Measurements from ENCODE around the gene ANO3. TPM values are rescaled to one million over a fixed set of nuclear protein-coding genes. Genes with fewer than 3 reads are reported as not detected.

The ANO3 gene
- total RNA-seq, 1 experiment from 2014 or later, result not detected

GRCh38 chr11:26285608-26286007 is 46.3 kb upstream of the ANO3 start:
- TF ChIP-seq EZH2 (IDR thresholded peaks at IDR 0.05; ENCODE audit: low read length, unreplicated experiment) (no peak), CTCF (conservative IDR thresholded peaks at IDR 0.05; ENCODE audit: low read depth, low read length) (no peak), EZH2phosphoT487 (IDR thresholded peaks at IDR 0.05; ENCODE audit: borderline replicate concordance, low read length) (no peak)
- Histone ChIP-seq H3K9ac (ENCODE audit: low read length) (no peak overlapping the region), H3K4me2 (ENCODE audit: low read length) (no peak overlapping the region), H3K9me2 (replicated peaks; ENCODE audit: low read length) (no peaks in the 10 kb centered on the region), H4K20me1 (ENCODE audit: low read length) (no peaks in the 10 kb centered on the region), H3K79me2 (ENCODE audit: low read length) (no peaks in the 10 kb centered on the region), H3K27me3 (ENCODE audit: low read length) (no peaks in the 10 kb centered on the region), H3K36me3 (ENCODE audit: low read depth, low read length) (no peaks in the 10 kb centered on the region; the same call in 1 of the 2 replicates), H3K9me3 (ENCODE audit: low read length) (no peaks in the 10 kb centered on the region), H3F3A (ENCODE audit: low read length, unreplicated experiment) (no peaks in the 10 kb centered on the region), H3K4me3 (ENCODE audit: low read length) (no peak overlapping the region), H3K4me1 (ENCODE audit: insufficient read depth, low read length) (no peaks in the 10 kb centered on the region), H3K27ac (ENCODE audit: low read length) (no peak overlapping the region), H2AFZ (ENCODE audit: low read length) (no peak overlapping the region)
- no peak for DNase-seq
- no TSS peak for BruUV-seq (replicated peaks)
- intact Hi-C loops (cut with micrococcal nuclease), result no loop called here
- ChIA-PET CTCF (interaction anchor here (0.6 kb wide), 1 partner anchor 873 kb away, joined by 3 read pairs; no protein-coding TSS in a partner anchor), POLR2A (ENCODE audit: unreplicated experiment) (no interaction called here)
- no peak for ATAC-seq

- H3K36me3 ChIP-seq (ENCODE audit: low read depth, low read length), result no peaks in the 10 kb centered on the region; the same call in 1 of the 2 replicates
- no peaks in the 10 kb centered on the region for H3K4me1 ChIP-seq (ENCODE audit: insufficient read depth, low read length)
- H3K27me3 ChIP-seq (ENCODE audit: low read length), result no peaks in the 10 kb centered on the region
- ATAC-seq, result peak; percentile 78
- POLR2A ChIA-PET (ENCODE audit: unreplicated experiment), result no interaction called here
- no peaks in the 10 kb centered on the region for H3K9me2 ChIP-seq (replicated peaks; ENCODE audit: low read length)
- no peak overlapping the region for H3K4me3 ChIP-seq (ENCODE audit: low read length)
- peak; percentile 20 for DNase-seq
- no peak overlapping the region for H3K4me2 ChIP-seq (ENCODE audit: low read length)
- peak overlapping the region; percentile 33; the same call in 1 of the 2 replicates for H2AFZ ChIP-seq (ENCODE audit: low read length)
- H4K20me1 ChIP-seq (ENCODE audit: low read length), result no peaks in the 10 kb centered on the region
- no peaks in the 10 kb centered on the region for H3K79me2 ChIP-seq (ENCODE audit: low read length)
- BruUV-seq (replicated peaks), result no TSS peak
- CTCF ChIA-PET, result no interaction called here
- no peak overlapping the region for H3K9ac ChIP-seq (ENCODE audit: low read length)
- no peaks in the 10 kb centered on the region for H3K9me3 ChIP-seq (ENCODE audit: low read length)
- H3K27ac ChIP-seq (ENCODE audit: low read length), result no peak overlapping the region
- intact Hi-C loops (cut with micrococcal nuclease), result no loop called here
- TF ChIP-seq CTCF (conservative IDR thresholded peaks at IDR 0.05; ENCODE audit: low read depth, low read length) (peak; percentile 60), EZH2 (IDR thresholded peaks at IDR 0.05; ENCODE audit: low read length, unreplicated experiment) (no peak), EZH2phosphoT487 (IDR thresholded peaks at IDR 0.05; ENCODE audit: borderline replicate concordance, low read length) (no peak)
- no peaks in the 10 kb centered on the region for H3F3A ChIP-seq (ENCODE audit: low read length, unreplicated experiment)
Observed at GRCh38 chr11:26286472-26287066, 45.4 kb upstream of the ANO3 start.

- CTCF ChIA-PET, result no interaction called here
- no peaks in the 10 kb centered on the region for H3K4me1 ChIP-seq (ENCODE audit: insufficient read depth, low read length)
- TF ChIP-seq CTCF (conservative IDR thresholded peaks at IDR 0.05; ENCODE audit: low read depth, low read length) (no peak), EZH2 (IDR thresholded peaks at IDR 0.05; ENCODE audit: low read length, unreplicated experiment) (no peak), EZH2phosphoT487 (IDR thresholded peaks at IDR 0.05; ENCODE audit: borderline replicate concordance, low read length) (no peak)
- no TSS peak for BruUV-seq (replicated peaks)
- no peak overlapping the region for H3K27ac ChIP-seq (ENCODE audit: low read length)
- POLR2A ChIA-PET (ENCODE audit: unreplicated experiment), result no interaction called here
- peak; percentile 4 for DNase-seq
- H3K4me2 ChIP-seq (ENCODE audit: low read length), result no peak overlapping the region
- peak; percentile 26 for ATAC-seq
- no peaks in the 10 kb centered on the region for H3K79me2 ChIP-seq (ENCODE audit: low read length)
- H3K27me3 ChIP-seq (ENCODE audit: low read length), result no peaks in the 10 kb centered on the region
- H3K9me3 ChIP-seq (ENCODE audit: low read length), result no peaks in the 10 kb centered on the region
- no peak overlapping the region for H3K4me3 ChIP-seq (ENCODE audit: low read length)
- H3K9me2 ChIP-seq (replicated peaks; ENCODE audit: low read length), result no peaks in the 10 kb centered on the region
- intact Hi-C loops (cut with micrococcal nuclease), result no loop called here
- peak overlapping the region; percentile 33; the same call in 1 of the 2 replicates for H2AFZ ChIP-seq (ENCODE audit: low read length)
- H3K9ac ChIP-seq (ENCODE audit: low read length), result no peak overlapping the region
- H4K20me1 ChIP-seq (ENCODE audit: low read length), result no peaks in the 10 kb centered on the region
- no peaks in the 10 kb centered on the region for H3F3A ChIP-seq (ENCODE audit: low read length, unreplicated experiment)
- H3K36me3 ChIP-seq (ENCODE audit: low read depth, low read length), result no peaks in the 10 kb centered on the region; the same call in 1 of the 2 replicates
Observed at GRCh38 chr11:26287067-26287518, 44.8 kb upstream of the ANO3 start.

Measured in PC-3 (cell line).